Tongue (tissue), 2 donors: ENCODE data around the gene PAX1. TPM values are rescaled to one million over a fixed set of nuclear protein-coding genes. Genes with fewer than 3 reads are reported as not detected.

Experiments used
- DNase-seq: peaks from one replicate; pipeline ENCODE4 v3.0.0-alpha.2; 2015
- total RNA-seq: library from RNA; depleted of rRNA; stranded (reverse); fragments of >200 nt; gene quantifications from one replicate; pipeline ENCODE4 v1.2.3, GENCODE V29; 2014

PAX1 gene
- total RNA-seq, result 4.1 TPM

DNA sequence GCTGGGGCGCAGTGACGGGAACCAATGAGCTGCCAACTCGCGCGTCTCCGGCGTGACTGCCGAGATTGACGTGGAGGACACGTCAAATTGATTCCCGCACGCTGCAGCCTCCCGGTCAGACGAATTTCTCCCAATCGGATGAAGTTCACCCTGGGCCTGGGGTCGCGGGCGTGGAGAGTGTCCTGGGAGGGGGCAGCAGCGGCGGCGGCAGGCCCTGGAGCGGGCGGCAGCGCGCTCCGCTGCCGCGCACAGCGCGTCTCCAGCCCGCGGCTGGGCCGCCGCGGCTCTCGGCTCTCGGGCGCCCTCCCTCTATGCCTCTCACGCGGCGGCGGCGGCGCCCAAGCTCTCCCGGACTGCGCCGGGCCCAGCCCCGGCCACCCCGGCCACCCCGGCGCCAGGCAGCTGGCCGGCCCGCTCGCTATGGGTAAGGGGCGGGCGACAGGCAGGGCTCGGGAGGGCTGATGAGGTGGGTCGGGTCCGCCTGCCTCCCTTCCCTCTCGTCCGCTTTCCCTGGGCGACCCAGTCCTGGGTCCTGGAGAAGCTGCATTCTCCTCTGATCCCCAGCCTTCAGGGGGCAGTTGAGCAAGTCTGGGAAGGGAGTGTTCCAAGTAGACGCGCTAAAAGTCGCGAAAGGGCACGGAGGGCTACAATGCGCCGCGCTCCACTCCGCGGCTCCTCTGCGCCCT is at the start of gene PAX1:
TSS of gene PAX1 (plus strand) at position 90 of the 686 bp plus-strand sequence. CDS start at position 139, 49 bp downstream.
- peak; percentile 38 for DNase-seq

DNA sequence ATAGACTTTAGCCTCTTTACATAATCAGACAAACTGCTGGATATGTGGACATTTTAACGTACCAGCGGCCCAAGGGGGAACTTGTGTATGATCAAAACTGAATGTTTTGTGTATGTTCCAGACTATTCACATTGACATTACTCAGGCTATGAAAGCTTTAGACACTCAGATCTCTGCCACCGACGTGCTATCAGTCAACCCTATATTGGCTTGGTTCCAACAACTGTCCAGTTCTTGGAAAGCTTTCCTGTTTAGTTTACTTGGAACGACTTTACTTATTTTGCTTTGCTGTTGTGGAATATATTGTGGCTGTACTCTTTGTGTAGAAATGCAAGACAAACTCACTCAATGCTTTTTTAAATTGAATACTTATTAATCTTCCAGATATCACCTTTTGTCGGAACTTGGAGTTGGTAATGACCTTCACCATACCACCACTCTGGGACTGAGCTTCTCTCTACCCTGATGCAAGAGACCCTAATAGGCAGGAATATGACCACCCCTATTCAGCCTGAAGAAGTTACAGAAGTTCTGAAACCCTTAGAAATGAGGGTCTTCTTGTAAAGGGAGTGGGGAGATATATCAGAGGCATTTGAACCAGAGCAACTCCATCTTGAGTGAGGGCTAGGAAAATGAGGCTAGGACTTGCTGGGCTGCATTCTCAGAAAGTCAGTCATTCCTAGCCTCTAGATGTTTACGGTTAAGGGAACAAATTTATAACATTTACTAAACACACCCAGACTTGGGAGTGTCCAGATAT is 49.0 kb upstream of the PAX1 start:
- DNase-seq, result no peak

DNA sequence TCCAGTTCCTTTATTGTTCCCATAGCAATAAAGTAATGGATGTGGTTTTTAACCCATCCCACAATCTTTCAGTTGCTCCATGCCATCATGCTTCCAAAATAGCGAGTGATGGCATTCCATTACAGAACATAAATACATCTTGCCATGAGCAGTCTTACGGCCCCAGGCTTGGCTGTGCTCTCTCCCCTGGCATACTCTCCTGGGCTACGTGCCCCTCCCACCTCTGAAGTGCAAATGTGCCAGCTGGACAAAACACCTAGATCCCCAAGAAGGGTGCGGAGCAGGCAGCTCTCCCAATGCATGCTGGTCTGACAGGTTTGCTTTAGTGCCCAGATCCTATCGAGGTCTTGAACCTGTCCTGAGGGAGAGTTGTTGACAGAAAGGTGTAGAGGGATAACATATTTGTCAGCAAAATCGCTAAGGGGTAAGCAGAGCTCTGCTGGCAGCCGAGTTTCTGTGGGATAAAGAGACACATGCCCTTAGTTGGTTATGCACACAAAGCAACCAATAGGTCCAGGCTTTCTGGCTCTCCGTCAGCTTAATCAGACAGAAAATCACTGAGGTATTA is 43.9 kb upstream of the PAX1 start:
- DNase-seq, result peak; percentile 1

DNA sequence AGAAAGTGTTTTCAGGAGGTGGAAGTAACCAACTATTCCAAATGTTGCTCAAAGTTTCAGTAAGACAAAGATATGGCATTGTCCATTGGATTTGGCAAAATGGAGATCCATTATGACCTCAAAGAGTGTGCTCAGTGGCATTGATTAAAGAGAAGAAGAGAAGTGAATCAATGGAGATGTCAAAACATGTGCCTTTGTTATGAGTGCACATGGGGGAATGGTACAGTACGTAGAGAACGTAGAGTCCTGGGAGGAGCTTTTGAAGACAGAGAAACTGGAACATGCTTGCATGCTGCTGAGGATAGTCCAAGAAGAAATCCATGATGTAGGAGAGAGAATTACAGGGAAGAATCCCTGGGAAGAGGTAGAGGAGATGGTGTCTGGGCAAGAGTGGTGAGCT is 42.0 kb upstream of the PAX1 start:
- DNase-seq, result no peak

DNA sequence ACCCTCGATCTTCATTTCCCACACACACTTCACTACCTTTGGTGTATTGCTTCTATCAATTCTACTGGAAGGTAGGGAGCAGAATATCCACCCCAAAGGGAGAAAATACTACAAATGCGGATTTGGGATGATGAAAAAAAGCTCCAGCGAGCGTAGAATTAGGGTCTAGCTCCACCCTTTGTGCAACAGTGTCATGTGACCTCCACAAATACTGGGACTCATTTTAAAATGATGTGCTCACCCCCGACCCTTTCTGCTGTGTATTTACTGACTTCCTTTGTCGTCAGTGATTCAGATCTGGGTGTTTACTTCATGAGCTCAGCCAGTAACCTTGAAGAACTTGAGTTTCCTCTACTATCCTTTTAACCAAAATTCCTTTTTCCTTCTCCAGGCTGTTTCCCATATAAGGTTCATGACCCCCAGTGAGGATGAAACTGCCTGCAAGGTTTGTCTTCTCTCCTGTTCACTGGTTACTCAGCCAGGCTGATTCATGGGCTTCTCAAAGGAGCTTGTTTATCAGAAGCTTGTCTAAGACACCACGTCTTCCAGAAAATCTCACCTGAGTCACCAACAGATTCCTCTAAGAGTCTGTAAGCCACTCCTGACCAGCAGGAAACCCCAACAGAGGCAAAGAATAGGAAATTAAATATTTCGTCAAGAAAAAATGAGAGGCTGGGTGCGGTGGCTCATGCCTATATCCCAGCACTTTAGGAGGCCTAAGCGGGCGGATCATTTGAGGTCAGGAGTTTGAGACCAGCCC is 39.6 kb upstream of the PAX1 start:
- no peak for DNase-seq

DNA sequence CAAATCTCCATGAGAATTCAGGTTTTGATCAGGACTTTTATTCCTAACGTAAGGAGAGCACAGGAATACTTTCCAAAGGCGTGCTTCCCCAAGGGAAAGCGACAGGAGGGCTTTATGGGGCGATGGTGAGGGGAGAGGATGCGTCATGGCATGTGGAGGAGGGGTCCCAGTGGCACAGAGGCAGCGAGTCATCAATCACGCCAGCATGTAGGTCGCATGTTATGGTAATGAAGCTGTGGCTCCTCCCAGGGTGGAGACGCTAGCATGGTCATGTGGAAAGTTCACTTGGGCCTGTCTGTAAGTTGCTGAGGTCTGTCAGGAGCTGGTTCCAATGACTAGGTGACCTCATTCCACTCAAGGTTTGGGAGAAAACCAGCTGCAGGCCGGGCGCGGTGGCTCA is 35.3 kb upstream of the PAX1 start:
- DNase-seq, result no peak

DNA sequence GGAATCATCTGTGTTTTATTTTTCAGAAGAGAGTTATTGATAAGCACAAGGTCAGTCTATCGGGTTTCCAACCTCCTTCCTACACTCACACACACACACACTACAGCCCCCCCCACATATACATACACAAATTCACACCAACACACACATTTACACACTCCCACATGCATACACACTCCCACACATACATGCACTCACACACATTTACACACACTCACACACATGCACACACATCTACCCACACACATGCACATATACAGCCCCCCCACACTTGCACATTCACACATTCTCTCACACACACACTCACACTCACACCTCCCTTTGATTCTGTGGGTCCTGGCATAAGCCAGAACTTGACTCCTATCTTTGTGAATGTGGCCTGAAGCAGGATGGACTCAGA is 34.5 kb upstream of the PAX1 start:
- no peak for DNase-seq

DNA sequence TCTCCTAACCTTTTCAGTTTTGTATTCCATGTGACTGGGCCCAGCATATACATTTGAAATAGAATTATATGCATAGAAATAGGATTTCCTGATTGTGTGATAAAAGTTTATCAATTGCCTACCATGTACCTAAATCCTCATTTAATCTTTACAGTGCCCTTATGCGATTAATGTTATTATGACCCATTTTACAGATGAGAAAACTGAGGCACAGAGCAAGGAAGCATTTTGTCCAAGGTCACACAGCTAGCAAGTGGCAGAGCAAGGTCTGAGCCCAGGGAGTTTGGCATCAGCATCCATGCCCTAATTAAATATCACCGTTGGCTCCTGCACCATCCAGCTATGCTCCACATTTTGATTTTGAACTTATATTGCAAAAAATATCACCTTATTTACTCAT is 28.2 kb upstream of the PAX1 start:
- no peak for DNase-seq

DNA sequence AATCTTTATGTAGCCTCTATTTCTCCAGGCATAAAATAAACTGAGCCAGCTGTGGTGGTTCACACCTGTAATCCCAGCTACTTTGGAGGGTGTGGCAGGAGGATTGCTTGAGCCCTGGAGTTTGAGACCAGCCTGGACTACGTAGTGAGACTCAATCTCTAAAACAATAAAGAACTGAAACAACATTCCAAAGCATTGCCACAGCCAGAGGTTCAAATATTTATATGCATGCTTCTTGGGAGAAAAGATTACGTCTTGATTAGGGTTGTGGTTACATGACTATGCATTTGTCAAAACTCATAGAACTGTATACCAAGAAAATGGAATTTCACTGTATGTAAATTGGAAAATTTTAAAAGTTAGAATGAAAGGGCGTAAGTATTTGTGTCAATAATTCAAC is 27.7 kb upstream of the PAX1 start:
- no peak for DNase-seq

DNA sequence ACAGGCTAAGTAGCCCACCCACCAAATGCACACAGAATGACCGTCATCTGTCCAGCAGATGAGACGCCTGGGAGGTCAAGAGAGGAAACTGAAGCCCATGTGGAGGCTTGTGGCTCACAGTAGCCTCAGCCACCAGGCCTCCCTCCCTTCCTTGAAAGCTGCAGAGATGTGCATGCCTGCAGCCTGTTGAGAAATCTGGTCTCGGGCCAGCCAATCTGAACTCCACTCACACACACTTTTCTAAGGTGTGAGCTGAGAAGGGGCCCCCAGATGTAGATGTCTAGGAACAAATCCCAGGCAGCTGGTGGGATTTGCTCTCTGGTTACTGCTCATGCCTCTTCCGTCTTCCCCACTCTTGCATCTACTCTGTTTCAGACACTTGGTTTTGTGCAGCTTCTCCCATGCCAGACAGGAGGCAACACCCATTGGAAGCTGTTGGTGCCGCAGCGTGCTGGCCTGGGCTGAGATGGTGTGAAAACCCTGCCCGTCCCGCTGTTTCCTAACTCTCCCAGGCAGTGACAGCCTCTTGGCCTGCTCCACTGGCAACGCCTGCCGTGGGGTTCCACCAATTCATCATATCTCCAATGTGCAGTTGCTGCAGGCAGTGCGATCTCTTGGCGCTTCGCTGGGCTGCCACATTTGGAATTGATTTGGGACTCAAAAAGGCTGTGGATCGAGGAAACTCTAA is 24.1 kb upstream of the PAX1 start:
- DNase-seq, result peak; percentile 80

DNA sequence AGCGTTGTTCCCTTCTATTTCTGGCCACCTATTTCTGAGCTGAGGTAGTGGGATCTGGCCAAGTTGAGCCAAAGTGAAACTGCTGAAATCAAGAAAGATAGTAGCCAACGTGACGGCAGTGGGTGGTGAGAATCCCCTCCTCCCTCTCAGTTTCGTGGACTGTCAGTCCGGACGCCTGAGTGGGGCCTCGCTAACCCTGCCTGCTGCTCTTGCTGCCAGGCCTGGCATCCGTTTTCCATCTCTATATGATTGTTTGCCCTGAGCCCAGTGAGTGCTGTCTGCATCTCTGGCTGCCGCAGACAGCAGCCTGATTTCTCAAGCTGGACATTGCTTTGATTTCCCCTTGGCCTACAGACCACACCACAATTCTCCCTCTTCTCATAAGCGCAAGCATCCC is 23.5 kb upstream of the PAX1 start:
- no peak for DNase-seq

DNA sequence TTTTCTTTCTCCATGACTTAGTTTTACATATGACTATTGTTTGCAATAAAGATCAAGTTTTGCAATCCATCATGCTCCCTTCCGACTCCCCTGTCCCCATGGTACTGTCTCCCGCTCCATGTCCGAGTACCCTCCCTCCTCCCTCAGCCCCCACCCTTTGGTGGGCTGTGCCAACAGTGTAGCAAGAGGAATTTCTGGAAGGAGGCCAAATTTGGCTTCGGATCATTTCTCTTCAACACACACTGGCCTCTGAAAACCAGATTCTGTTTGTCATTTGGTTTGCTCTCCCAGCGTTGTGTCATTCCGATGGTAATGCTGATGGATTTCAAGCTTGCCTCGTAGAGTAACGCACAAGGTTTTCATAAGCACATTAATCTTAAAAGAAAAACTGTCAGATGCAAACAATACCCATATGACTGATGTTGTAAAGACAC is 22.9 kb upstream of the PAX1 start:
- DNase-seq, result peak; percentile 92

DNA sequence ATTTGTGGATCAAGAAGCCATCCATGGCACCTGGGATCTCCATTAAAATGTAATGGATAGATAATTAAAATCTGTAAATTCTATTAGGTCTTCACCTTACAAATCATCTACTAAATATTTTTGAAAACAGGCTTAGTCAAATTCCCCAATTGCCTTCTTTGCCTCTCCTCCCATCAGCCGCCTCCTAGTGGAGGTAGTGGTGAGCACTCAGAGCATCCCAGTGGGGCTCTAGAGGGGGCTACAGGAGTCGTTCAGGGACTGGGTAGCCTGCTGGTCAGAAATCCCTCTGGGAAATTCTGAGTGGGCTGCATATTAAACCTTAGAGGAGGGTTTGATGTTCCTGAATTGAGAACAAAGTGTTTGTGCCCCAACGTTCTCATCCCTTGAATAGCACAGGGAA is 20.8 kb upstream of the PAX1 start:
- no peak for DNase-seq

DNA sequence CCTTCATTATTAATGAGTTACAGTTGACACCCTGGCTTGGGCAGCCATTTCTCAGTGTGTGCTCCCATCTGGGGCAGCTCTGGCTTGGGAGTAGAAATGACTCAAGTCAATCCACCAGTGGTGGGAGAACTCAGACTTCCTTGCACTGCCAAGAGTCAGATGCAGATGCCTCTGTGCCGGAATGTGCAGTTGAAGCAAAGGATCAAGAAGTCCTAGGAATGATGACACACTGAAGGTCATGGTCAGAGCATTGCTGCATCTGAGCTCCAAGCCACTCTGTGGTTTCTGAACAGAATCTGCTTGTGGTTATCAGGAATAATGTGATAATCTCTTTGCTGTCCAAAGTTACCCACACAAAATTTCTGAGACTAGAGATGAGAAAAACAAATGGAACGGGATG is 19.5 kb upstream of the PAX1 start:
- DNase-seq, result no peak

DNA sequence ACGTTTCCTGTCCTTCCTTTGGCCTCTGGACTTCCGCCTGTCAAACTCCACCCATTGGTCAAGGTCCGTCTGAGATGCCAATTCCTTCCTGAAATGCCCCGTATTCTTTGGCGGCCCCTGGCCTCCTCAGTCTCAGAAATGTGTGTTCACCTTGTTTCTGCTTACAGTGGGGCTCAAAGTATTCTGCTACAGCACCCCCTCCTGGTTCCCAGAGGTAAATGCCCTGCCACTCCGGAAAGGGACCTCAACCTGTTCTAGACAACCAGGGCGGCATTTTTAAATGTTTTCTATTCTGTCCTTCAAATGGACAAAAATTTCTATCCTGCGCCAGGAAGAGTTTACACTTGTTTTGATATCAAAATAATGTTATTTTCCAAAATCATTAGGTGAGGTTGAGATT is 12.1 kb upstream of the PAX1 start:
- no peak for DNase-seq

DNA sequence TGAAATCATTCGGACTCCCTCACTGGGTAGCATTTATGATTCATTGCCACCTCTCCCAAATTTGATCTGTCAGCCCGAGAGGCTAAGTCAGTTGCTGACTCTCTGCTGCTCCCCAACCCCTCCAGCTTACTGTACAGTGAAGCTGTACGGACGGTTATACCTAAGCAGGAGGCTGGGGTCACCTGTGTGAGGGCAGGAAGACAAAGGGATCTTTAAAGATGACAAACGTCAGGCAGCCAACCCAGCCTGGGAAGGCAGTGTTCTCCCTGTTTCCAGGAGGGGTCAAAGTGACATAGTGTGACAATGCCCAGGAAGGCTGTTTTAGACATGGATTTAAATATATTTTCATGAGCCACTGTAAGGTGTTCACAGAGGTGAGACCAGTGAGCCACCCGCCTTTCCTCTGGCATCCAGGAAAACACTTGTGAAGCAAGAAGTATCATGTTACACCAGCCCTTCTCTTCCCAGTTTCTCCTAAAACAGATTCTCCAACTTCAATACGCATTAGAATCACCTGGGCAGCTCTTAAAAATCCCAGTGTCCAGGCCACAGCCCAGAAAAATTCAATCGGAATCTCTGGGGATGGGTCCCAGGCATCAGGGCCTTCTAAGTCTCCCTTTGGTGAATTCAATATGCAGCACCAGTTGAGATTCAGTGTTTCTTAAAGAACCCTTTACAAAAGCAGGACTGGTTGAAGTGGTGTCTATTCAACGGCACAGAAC is 6.8 kb upstream of the PAX1 start:
- no peak for DNase-seq

DNA sequence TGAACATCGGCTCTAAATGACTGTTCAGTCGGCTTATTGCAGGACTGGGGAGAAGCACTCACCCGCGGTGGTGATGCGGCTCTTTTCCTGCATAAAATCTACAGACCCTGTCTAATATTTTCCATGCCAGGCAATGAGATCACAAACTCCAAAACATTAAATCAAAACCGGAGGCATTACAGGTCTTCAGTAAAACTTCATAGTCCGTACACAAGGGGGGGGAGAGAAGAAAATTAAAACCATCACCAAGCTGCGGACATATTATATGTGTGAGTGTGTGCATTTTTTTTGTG is 6.3 kb upstream of the PAX1 start:
- DNase-seq, result no peak

DNA sequence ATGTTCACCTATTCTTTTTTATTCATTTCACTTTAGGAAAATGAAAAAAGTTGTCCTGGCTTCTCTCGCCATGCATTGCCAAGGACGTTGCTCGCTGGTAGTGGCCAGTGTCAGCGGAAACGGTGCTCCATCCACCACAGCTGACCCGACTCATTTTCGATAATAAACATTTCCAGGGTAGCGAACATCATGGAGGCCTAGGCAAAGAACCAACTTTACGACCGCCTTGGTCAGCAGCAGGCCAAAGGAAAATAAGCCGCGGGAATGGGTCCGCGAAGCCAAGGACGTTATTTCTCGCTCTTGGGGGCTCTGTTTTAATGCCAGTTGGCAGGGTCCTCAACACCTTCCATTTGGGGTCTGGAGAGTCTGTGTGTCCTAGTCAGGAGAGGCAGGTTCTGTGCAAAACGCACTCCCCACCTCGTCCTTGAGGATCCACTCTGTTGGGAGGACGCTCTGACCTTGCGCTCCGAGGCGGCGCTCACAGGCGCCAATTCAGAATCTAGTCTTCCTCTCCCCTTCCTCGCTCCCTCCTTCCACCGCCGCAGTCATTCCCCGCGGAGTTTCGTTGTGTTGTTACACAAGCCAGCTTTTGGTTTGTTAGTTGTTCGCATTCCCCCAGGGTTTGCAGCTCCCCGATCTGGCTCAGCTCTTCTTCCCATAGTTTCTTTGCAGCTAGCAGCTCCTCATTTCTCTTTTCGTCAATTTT is 4.1 kb upstream of the PAX1 start:
- no peak for DNase-seq

DNA sequence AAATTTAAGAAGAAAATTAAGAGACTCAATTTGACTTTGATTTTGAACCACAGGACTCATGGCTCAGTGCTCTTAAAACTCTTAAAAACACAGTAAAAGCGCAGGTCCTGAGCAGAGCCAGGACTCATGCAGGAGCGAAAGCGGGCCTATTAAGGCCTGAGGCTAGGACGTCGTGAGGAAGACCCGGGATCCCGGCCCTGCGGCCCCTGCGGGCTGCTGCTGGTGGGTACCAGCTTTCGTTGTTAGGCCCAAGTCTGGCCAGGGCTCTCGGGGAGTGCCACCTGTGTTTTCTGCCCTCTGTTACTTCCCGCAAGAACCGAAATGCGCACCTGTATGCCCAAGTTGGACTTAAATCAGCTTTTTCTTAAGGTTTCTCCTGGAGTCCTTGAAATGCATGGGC is 3.4 kb upstream of the PAX1 start:
- no peak for DNase-seq

DNA sequence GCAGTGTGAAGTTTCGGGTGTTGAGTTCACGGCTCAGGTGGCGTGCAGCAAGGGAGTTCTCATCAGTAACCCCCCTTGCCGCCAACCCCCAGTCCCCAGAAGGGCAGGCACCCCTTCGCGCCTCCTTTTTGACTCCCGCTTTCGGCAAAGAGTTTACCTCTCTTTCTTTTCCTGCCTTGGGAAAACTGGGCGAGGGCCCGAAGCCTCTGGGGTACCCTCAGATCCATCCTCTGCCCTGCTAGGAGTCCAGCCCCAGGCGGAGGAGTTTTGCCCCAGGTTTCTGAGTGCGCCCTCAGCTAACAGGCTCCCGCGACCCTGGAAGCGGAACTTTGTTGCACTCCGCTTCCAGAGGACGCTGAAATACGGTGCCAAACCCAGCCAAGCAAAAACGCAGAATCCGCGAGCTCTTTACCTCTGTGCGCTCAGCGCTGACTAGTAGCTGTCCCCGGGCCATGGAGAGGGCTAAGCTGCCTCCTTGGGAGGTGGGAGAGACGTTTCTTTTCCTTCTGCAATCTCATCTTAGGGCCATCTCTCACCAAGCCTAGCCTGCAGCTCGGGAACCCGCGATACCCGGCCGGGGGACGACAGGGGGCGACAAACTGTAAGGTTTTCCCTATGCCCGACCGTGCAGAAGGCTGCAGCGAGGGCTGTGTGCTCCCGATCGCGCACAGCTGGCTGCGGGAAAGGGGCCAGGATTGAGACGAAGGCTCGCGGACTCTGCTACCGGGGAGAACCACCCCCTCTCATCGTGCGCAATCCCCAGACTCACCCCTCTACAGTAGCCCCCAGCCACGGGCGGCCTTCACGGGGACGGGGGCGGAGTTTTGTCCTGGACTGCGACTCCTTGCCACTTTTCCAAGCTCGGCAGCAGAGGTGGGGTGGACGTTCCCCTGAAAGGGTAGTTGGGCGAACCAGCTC is 2.7 kb upstream of the PAX1 start:
- DNase-seq, result peak; percentile 91
